DOHH2 (cell line): ENCODE measurements around the gene SNX13.

Experiments
- H3F3A ChIP-seq: fragments of 200-600 bp; sonication (generic), shearing (Covaris generic); 2 replicates; pipeline ENCODE4 v1.6.0; 2016; ENCODE audit warnings: antibody characterized with exemption, mild to moderate bottlenecking; ENCODE audit not compliant: control insufficient read depth, insufficient read depth
- H3K27ac ChIP-seq: fragments of 200-600 bp; sonication (generic); 2 replicates; pipeline ENCODE4 v1.5.1; 2014; ENCODE audit warnings: low read depth, mild to moderate bottlenecking, low read length, moderate library complexity
- H3K27me3 ChIP-seq: fragments of 200-600 bp; sonication (generic); 2 replicates; pipeline ENCODE4 v1.6.1; 2014; ENCODE audit warnings: mild to moderate bottlenecking, low read length, mixed read lengths; ENCODE audit not compliant: control insufficient read depth
- H3K36me3 ChIP-seq: fragments of 200-600 bp; sonication (generic); 2 replicates; pipeline ENCODE4 v1.6.1; 2014; ENCODE audit warnings: mild to moderate bottlenecking, low read length, moderate library complexity, mixed read lengths; ENCODE audit not compliant: control insufficient read depth
- H3K4me1 ChIP-seq: fragments of 200-600 bp; sonication (generic); 2 replicates; pipeline ENCODE4 v1.6.1; 2014; ENCODE audit warnings: mild to moderate bottlenecking, low read length, mixed read lengths; ENCODE audit not compliant: control insufficient read depth
- H3K4me2 ChIP-seq: fragments of 200-600 bp; sonication (generic); 2 replicates; pipeline ENCODE4 v1.6.0; 2014; ENCODE audit warnings: mild to moderate bottlenecking, low read length, moderate library complexity
- H3K4me3 ChIP-seq: fragments of 200-600 bp; sonication (generic); 2 replicates; pipeline ENCODE4 v1.5.1; 2014; ENCODE audit warnings: mild to moderate bottlenecking, low read length, mixed read lengths
- H3K79me2 ChIP-seq: fragments of 200-600 bp; sonication (generic); 2 replicates; pipeline ENCODE4 v1.6.1; 2014; ENCODE audit warnings: mild to moderate bottlenecking, low read length, mixed read lengths; ENCODE audit not compliant: control insufficient read depth
- H3K9me2 ChIP-seq: fragments of 200-600 bp; sonication (generic); replicated peaks from 2 replicates; pipeline ENCODE4 v1.6.1; 2014; ENCODE audit warnings: mild to moderate bottlenecking, low read length, mixed read lengths; ENCODE audit not compliant: control insufficient read depth
- H3K9me3 ChIP-seq: fragments of 200-600 bp; sonication (generic); 2 replicates; pipeline ENCODE4 v1.6.1; 2014; ENCODE audit warnings: antibody characterized with exemption, low read length, mixed read lengths; ENCODE audit not compliant: control insufficient read depth, insufficient read depth
- H4K20me1 ChIP-seq: fragments of 200-600 bp; sonication (generic); 2 replicates; pipeline ENCODE4 v1.6.0; 2014; ENCODE audit warnings: low read depth, mild to moderate bottlenecking, antibody characterized with exemption, low read length, moderate library complexity; ENCODE audit not compliant: control insufficient read depth, insufficient read depth
- CTCF ChIP-seq: fragments of 200-600 bp; sonication (generic); IDR thresholded peaks from one replicate; pipeline ENCODE4 v1.5.1; 2014; ENCODE audit warnings: antibody characterized with exemption, mild to moderate bottlenecking, low read depth, low read length; ENCODE audit not compliant: poor library complexity, severe bottlenecking
- EZH2phosphoT487 ChIP-seq: fragments of 200-600 bp; sonication (generic); IDR thresholded peaks from 2 replicates; pipeline ENCODE4 v1.6.1; 2017; ENCODE audit warnings: borderline replicate concordance, mild to moderate bottlenecking, antibody characterized with exemption, low read length, moderate library complexity, mixed read lengths

The SNX13 gene

DNA sequence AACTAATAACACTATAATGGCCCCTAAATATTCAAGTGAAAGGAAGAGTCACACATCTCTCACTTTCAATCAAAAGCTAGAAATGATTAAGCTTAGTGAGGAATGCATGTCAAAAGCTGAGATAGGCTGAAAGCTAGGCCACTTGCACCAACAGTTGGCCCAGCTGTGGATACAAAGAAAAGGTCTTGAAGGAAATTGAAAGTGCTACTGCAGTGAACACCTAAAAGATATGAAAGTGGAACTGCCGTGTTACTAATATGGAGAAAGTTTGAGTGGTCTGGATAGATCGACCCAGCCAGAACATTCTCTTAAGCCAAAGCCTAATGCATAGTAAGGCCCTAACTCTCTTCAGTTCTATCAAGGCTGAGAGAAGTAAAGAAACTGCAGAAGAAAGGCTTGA, 12.1 kb upstream of the SNX13 start:
- Histone ChIP-seq H3K27ac (no peak overlapping the region), H3K9me2 (no peaks in the 10 kb centered on the region), H3K4me1 (peaks cover 13% of the 10 kb centered on the region), H3K79me2 (no peaks in the 10 kb centered on the region), H3F3A (no peaks in the 10 kb centered on the region), H3K9me3 (no peaks in the 10 kb centered on the region), H3K27me3 (no peaks in the 10 kb centered on the region), H3K36me3 (no peaks in the 10 kb centered on the region), H4K20me1 (no peaks in the 10 kb centered on the region), H3K4me2 (peak overlapping the region; percentile 7; the same call in 1 of the 2 replicates), H3K4me3 (no peak overlapping the region)
- TF ChIP-seq CTCF = no peak
- no peak for TF ChIP-seq EZH2phosphoT487

DNA sequence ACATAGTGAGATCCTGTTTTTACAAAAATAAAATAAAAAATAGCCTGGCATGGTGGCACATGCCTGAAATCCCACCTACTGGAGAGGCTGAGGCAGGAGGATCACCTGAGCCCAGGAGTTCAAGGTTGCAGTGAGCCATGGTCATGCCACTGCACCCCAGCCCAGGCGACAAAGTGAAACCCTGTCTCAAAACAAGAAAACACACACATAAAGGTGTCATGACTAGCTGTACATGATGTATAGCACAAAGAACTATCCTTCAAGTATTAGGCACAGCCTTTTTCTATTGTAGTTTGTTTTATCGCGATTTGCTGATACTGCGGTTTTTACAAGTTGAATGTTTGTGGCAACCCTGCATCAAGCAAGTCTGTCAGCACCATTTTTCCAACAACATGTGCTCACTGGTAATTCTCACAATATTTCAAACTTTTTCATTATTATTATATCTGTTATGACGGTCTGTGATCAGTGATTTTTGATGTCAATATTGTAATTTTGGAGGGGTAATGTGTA, 11.5 kb upstream of the SNX13 start:
- peaks cover 19% of the 10 kb centered on the region for H3K4me1 ChIP-seq

DNA sequence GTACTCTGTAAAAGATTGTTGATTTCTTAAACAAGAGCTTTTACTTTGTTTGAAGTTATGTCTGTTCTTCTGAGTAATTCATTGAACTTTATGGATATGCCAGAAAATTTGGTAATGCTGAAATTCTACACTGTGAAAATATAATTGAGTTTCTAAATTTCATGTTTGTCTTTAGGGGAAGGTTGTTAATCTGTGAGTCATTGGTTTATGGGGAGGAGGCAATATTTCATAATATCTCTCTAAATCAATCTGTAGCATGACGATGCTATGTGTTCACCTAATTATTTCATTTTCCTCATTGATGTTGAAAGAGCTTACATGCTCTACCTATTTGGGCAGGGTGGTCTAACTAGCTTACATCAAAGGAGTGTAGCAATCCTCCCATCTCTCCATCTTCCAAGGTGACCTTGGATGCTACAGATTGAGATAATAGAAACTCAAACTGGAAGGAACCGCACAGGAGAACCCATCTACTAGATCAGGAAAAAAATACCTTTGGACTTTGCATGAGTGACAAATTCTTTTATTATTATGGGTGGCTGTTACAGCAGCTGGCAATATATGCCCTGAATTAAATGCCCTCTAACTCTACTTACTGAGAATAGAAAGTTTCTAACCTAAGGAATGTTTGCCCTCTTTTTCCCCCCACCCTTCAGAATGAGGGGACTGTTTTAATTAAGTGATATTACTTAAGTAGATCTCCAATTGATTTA, 8.4 kb upstream of the SNX13 start:
- Histone ChIP-seq H3K4me1 (peaks cover 29% of the 10 kb centered on the region), H3K27me3 (no peaks in the 10 kb centered on the region), H3K4me2 (no peak overlapping the region), H3K4me3 (no peak overlapping the region), H3F3A (no peaks in the 10 kb centered on the region; the same call in 1 of the 2 replicates), H4K20me1 (no peaks in the 10 kb centered on the region), H3K9me3 (no peaks in the 10 kb centered on the region), H3K36me3 (no peaks in the 10 kb centered on the region), H3K9me2 (no peaks in the 10 kb centered on the region), H3K79me2 (no peaks in the 10 kb centered on the region), H3K27ac (no peak overlapping the region)
- TF ChIP-seq CTCF (no peak), EZH2phosphoT487 (no peak)

More for the DNA sequence above, 11.5 kb upstream of the SNX13 start:
- Histone ChIP-seq H3K4me3 (no peak overlapping the region), H3K9me2 (no peaks in the 10 kb centered on the region), H3K36me3 (no peaks in the 10 kb centered on the region), H4K20me1 (no peaks in the 10 kb centered on the region), H3K4me2 (no peak overlapping the region; the same call in 1 of the 2 replicates), H3K27me3 (no peaks in the 10 kb centered on the region), H3F3A (no peaks in the 10 kb centered on the region), H3K27ac (no peak overlapping the region), H3K9me3 (no peaks in the 10 kb centered on the region), H3K79me2 (no peaks in the 10 kb centered on the region)
- TF ChIP-seq EZH2phosphoT487 = no peak

GRCh38 chr7:17947620-17948019, 7.3 kb upstream of the SNX13 start:
- TF ChIP-seq EZH2phosphoT487 = no peak
- TF ChIP-seq CTCF = no peak
- Histone ChIP-seq H3K4me3 (peak overlapping the region; percentile 1), H3F3A (no peaks in the 10 kb centered on the region; the same call in 1 of the 2 replicates), H3K79me2 (no peaks in the 10 kb centered on the region), H3K9me2 (no peaks in the 10 kb centered on the region), H3K36me3 (no peaks in the 10 kb centered on the region), H3K4me2 (peak overlapping the region; percentile 62), H3K4me1 (peaks cover 28% of the 10 kb centered on the region), H3K27ac (no peak overlapping the region), H4K20me1 (no peaks in the 10 kb centered on the region), H3K27me3 (no peaks in the 10 kb centered on the region), H3K9me3 (no peaks in the 10 kb centered on the region)
